ENCODE results near the gene KLHL8.
A peak's percentile ranks its signal among the peaks of the same experiment; 100 is the strongest.
"Not testable (repeated sequence)": the region's sequence is repeated elsewhere in the genome, so short reads cannot be mapped to it uniquely, and the experiment has no call there.

Gene KLHL8

DNA sequence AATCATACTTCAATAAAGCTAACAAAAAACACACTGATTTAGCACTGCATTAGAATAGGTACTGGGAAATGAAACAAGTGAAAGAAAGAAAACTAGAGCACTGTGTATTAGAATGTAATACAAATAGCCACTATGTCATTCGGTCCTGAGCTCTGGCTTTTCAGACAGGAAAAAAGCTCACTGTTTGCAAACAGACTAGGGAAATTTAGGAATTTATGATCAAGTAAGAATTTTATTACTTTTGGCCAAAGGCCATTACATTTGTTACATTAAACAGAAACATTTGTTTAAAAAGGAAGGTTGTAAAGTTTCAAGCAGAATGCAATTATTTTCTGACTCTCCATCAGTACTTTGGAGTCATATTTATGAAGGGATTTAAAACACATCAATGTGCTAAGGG lies 68.7 kb downstream of the KLHL8 start:
- TF ChIP-seq, protein P1, sequence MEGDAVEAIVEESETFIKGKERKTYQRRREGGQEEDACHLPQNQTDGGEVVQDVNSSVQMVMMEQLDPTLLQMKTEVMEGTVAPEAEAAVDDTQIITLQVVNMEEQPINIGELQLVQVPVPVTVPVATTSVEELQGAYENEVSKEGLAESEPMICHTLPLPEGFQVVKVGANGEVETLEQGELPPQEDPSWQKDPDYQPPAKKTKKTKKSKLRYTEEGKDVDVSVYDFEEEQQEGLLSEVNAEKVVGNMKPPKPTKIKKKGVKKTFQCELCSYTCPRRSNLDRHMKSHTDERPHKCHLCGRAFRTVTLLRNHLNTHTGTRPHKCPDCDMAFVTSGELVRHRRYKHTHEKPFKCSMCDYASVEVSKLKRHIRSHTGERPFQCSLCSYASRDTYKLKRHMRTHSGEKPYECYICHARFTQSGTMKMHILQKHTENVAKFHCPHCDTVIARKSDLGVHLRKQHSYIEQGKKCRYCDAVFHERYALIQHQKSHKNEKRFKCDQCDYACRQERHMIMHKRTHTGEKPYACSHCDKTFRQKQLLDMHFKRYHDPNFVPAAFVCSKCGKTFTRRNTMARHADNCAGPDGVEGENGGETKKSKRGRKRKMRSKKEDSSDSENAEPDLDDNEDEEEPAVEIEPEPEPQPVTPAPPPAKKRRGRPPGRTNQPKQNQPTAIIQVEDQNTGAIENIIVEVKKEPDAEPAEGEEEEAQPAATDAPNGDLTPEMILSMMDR (conservative IDR thresholded peaks at IDR 0.05; ENCODE audit: low read depth, low read length), result no peak
- Histone ChIP-seq H3K9ac (no peak overlapping the region), H3K4me3 (IDR thresholded peaks at IDR 0.05; ENCODE audit: insufficient read depth, low read depth, low read length) (no peak overlapping the region), H3K4me2 (no peak overlapping the region), H3K27me3 (ENCODE audit: insufficient read depth, low read depth) (no peaks in the 10 kb centered on the region), H2AFZ (ENCODE audit: low read depth) (no peak overlapping the region), H3K79me2 (ENCODE audit: insufficient read depth, low read depth) (no peaks in the 10 kb centered on the region), H3K36me3 (ENCODE audit: insufficient read depth) (no peaks in the 10 kb centered on the region), H3K4me1 (ENCODE audit: low read depth, poor library complexity, severe bottlenecking) (no peaks in the 10 kb centered on the region), H3K27ac (no peak overlapping the region), H4K20me1 (ENCODE audit: insufficient read depth) (no peaks in the 10 kb centered on the region)

DNA sequence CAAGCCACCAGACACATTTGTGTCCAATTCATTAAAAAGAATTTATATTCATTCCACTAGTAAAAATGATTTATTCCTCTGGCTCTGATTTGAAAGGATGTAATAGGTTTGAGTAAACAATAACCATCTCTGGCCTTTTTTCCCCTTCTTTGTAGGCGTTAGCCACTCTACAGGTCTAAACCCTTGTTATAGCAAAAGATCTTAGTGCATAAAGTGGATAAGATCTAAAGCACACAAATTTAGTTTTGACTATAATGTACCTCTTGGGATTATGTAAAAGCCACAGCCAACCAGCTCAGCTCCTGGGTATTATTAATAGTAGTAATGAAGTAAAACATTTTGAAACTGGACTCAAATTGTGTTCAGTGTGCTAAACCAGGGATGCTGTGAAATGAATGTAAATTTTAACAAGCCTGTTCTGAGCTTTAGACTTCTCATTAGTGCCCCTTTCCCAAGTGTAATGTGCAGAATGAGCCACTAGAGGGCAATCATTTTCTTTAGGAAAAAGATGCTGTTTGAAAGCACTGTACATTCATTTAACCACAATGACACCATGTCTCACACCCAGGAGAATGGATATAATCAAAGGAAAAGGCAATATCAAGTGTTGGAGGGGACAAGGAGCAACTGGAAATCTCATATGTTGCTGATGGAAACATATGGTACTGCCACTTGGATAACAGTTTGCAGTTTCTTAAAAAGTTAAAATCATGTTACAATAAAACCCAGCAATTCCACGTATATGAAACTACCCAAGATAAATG lies 69.7 kb downstream of the KLHL8 start:
- H3K4me1 ChIP-seq (ENCODE audit: low read depth, poor library complexity, severe bottlenecking), result no peaks in the 10 kb centered on the region
- no peak overlapping the region for H3K27ac ChIP-seq
- H3K4me3 ChIP-seq (IDR thresholded peaks at IDR 0.05; ENCODE audit: insufficient read depth, low read depth, low read length), result no peak overlapping the region
- no peak overlapping the region for H2AFZ ChIP-seq (ENCODE audit: low read depth)
- H3K27me3 ChIP-seq (ENCODE audit: insufficient read depth, low read depth), result no peaks in the 10 kb centered on the region
- no peaks in the 10 kb centered on the region for H3K79me2 ChIP-seq (ENCODE audit: insufficient read depth, low read depth)
- H3K36me3 ChIP-seq (ENCODE audit: insufficient read depth), result no peaks in the 10 kb centered on the region
- no peaks in the 10 kb centered on the region for H4K20me1 ChIP-seq (ENCODE audit: insufficient read depth)
- no peak overlapping the region for H3K9ac ChIP-seq
- TF ChIP-seq, protein P1 (conservative IDR thresholded peaks at IDR 0.05; ENCODE audit: low read depth, low read length), result peak; percentile 97
- H3K4me2 ChIP-seq, result no peak overlapping the region

DNA sequence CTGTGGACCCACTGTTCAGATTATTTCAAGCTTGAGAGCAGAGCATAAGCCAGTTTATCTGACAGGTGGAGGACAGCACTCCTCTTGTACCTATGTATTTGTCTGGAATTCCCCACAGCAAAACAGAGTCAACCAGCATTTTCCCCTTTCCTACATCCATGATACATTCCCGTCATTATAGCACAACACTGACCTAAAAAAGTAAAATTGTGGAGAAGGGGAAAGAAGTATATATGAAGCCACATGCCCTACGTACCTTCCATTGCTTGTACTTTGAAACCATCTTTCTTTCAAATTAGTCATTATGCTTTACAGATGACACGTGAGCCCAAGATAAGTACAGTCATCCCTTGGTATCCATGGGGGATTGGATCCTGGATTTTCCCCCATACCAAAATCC lies 73.3 kb downstream of the KLHL8 start:
- no peaks in the 10 kb centered on the region for H3K36me3 ChIP-seq (ENCODE audit: insufficient read depth)
- H3K27ac ChIP-seq, result no peak overlapping the region
- H3K9ac ChIP-seq, result no peak overlapping the region
- H3K4me3 ChIP-seq (IDR thresholded peaks at IDR 0.05; ENCODE audit: insufficient read depth, low read depth, low read length), result no peak overlapping the region
- H3K79me2 ChIP-seq (ENCODE audit: insufficient read depth, low read depth), result no peaks in the 10 kb centered on the region
- no peak overlapping the region for H2AFZ ChIP-seq (ENCODE audit: low read depth)
- H3K4me1 ChIP-seq (ENCODE audit: low read depth, poor library complexity, severe bottlenecking), result peaks cover 29% of the 10 kb centered on the region
- TF ChIP-seq, protein P1 (conservative IDR thresholded peaks at IDR 0.05; ENCODE audit: low read depth, low read length), result no peak
- no peaks in the 10 kb centered on the region for H3K27me3 ChIP-seq (ENCODE audit: insufficient read depth, low read depth)
- H3K4me2 ChIP-seq, result no peak overlapping the region
- H4K20me1 ChIP-seq (ENCODE audit: insufficient read depth), result no peaks in the 10 kb centered on the region

DNA sequence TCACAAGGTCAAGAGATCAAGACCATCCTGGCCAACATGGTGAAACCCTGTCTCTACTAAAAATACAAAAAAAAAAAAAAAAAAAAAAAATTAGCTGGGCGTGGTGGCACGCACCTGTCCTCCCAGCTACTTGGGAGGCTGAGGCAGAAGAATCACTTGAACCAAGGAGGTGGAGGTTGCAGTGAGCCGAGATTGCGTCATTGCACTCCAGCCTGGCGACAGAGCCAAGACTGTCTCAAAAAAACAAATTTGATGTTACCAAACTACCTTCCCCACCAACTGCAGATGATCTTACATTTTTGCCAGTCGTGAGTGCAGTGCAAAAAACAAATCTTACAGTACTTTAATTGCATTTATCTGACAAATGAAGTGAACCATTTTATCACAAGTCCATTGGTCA lies 74.5 kb downstream of the KLHL8 start:
- H3K36me3 ChIP-seq (ENCODE audit: insufficient read depth); H3K27ac ChIP-seq; H3K4me2 ChIP-seq; H4K20me1 ChIP-seq (ENCODE audit: insufficient read depth); H3K79me2 ChIP-seq (ENCODE audit: insufficient read depth, low read depth); H2AFZ ChIP-seq (ENCODE audit: low read depth); H3K9ac ChIP-seq; H3K27me3 ChIP-seq (ENCODE audit: insufficient read depth, low read depth); H3K4me3 ChIP-seq (IDR thresholded peaks at IDR 0.05; ENCODE audit: insufficient read depth, low read depth, low read length): not testable (repeated sequence)
- H3K4me1 ChIP-seq (ENCODE audit: low read depth, poor library complexity, severe bottlenecking), result peaks cover 35% of the 10 kb centered on the region

DNA sequence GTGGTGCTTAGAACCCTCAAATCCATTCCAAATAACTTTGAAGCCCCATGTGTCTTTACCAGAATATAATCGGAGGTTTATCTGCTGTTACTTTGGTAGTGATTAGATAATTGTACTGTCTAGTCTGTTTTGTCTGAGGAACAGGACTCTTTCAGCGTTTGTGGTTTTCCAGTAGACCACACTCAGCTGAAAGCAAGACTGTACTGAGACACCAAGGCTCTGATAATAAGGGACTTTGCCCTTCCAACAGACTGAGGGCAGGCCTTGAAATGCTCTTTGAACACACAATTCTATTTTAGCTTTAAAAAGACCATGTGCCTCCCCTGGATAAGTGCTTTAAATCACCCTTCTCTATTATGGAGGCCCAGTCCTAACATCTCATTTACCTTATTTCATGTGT lies 76.1 kb downstream of the KLHL8 start:
- Histone ChIP-seq H3K9ac (no peak overlapping the region), H3K79me2 (ENCODE audit: insufficient read depth, low read depth) (no peaks in the 10 kb centered on the region), H3K4me1 (ENCODE audit: low read depth, poor library complexity, severe bottlenecking) (peaks cover 35% of the 10 kb centered on the region), H3K36me3 (ENCODE audit: insufficient read depth) (no peaks in the 10 kb centered on the region), H4K20me1 (ENCODE audit: insufficient read depth) (no peaks in the 10 kb centered on the region), H3K27ac (peak overlapping the region; percentile 7; the same call in 1 of the 2 replicates), H2AFZ (ENCODE audit: low read depth) (no peak overlapping the region), H3K4me2 (peak overlapping the region; percentile 47), H3K4me3 (IDR thresholded peaks at IDR 0.05; ENCODE audit: insufficient read depth, low read depth, low read length) (no peak overlapping the region), H3K27me3 (ENCODE audit: insufficient read depth, low read depth) (no peaks in the 10 kb centered on the region)
- TF ChIP-seq, protein P1 (conservative IDR thresholded peaks at IDR 0.05; ENCODE audit: low read depth, low read length), result no peak

Data from KMS-11 (cell line).